ENCODE data around the gene LRRN2.
A peak's percentile ranks its signal among the peaks of the same experiment; 100 is the strongest.

GRCh38 chr1:204692325-204692840, 6.8 kb upstream of the LRRN2 start:
- peak; percentile 49 to 54 for TF ChIP-seq CTCF (conservative IDR thresholded peaks at IDR 0.05; ENCODE audit: low read depth in 2 of 2)
- TF ChIP-seq POLR2AphosphoS5 (IDR thresholded peaks at IDR 0.05; ENCODE audit: low read depth): no peak
- TF ChIP-seq EZH2 (IDR thresholded peaks at IDR 0.05; ENCODE audit: low read depth, unreplicated experiment): no peak
- TF ChIP-seq EZH2phosphoT487 (IDR thresholded peaks at IDR 0.05; ENCODE audit: unreplicated experiment): no peak
- TF ChIP-seq CREB1 (CRISPR knock-in tag; IDR thresholded peaks at IDR 0.05; ENCODE audit: low read depth): no peak
- no peak for TF ChIP-seq REST (IDR thresholded peaks at IDR 0.05; ENCODE audit: unreplicated experiment)
- no peak for TF ChIP-seq NANOG (IDR thresholded peaks at IDR 0.05; ENCODE audit: borderline replicate concordance)
- TF ChIP-seq JUNB (IDR thresholded peaks at IDR 0.05; ENCODE audit: unreplicated experiment): no peak
- no peak for TF ChIP-seq STAT1 (IDR thresholded peaks at IDR 0.05; ENCODE audit: unreplicated experiment)
- no peak for TF ChIP-seq ZNF331 (CRISPR knock-in tag; IDR thresholded peaks at IDR 0.05; ENCODE audit: low read depth)
- no peak for TF ChIP-seq ZNF114 (CRISPR knock-in tag; IDR thresholded peaks at IDR 0.05)
- no peak for TF ChIP-seq ZNF462 (CRISPR knock-in tag; IDR thresholded peaks at IDR 0.05)

Data from GM23338 (cell line).